Stomach (tissue), 9 donors: ENCODE results near the gene ACSL6. TPM values are rescaled to one million over a fixed set of nuclear protein-coding genes. Genes with fewer than 3 reads are reported as not detected.

Experiments
- DNase-seq, 2 donors: peaks; one replicate each; pipeline versions ENCODE4 v3.0.0 to v3.0.0-alpha.2; 2013 to 2019
- H3K27ac ChIP-seq, 5 donors: fragments of 200-600 bp in 4 of 5; sonication (generic) in 4 of 5; one replicate each; pipeline ENCODE4 v1.5.1; 2013 to 2019; ENCODE audit warnings: mild to moderate bottlenecking in 1 of 5, moderate library complexity in 1 of 5
- H3K27me3 ChIP-seq, 3 donors: fragments of 200-600 bp; sonication (generic); one replicate each; pipeline ENCODE4 v1.5.1; 2017 to 2019; ENCODE audit warnings: mixed run types in 1 of 3
- H3K36me3 ChIP-seq, 4 donors: fragments of 200-600 bp; sonication (generic); 1 replicate in 3 of 4; 2 replicates in 1 of 4; pipeline ENCODE4 v1.5.1; 2016 to 2019
- H3K4me1 ChIP-seq, 4 donors: fragments of 200-600 bp; sonication (generic); one replicate each; pipeline ENCODE4 v1.5.1; 2016 to 2019
- H3K4me3 ChIP-seq, 4 donors: fragments of 200-600 bp; sonication (generic) in 3 of 4; one replicate each; pipeline ENCODE4 v1.5.1; 2016 to 2019; ENCODE audit warnings: mild to moderate bottlenecking in 1 of 4
- H3K9me3 ChIP-seq, 4 donors: fragments of 200-600 bp; sonication (generic); one replicate each; pipeline ENCODE4 v1.5.1; 2016 to 2019
- CTCF ChIP-seq, 7 experiments: fragments of 450-650 bp in 4 of 7; fragments of 200-600 bp in 3 of 7; sonication (generic) in 3 of 7; IDR thresholded peaks; one replicate each; pipeline ENCODE4 v1.5.1; 2016 to 2019; ENCODE audit warnings: antibody characterized with exemption in 7 of 7, control low read depth in 2 of 7, mild to moderate bottlenecking in 1 of 7
- EP300 ChIP-seq: sonication (generic); formaldehyde crosslinking; IDR thresholded peaks from one replicate; pipeline ENCODE4 v1.6.1; 2017; ENCODE audit warnings: antibody characterized with exemption
- POLR2A ChIP-seq, 4 donors: fragments of 450-650 bp; IDR thresholded peaks; one replicate each; pipeline ENCODE4 v1.6.1; 2016; ENCODE audit warnings: antibody characterized with exemption in 4 of 4, control low read depth in 2 of 4, mild to moderate bottlenecking in 1 of 4, moderate library complexity in 1 of 4
- POLR2AphosphoS5 ChIP-seq, 3 donors: sonication (generic); formaldehyde crosslinking; IDR thresholded peaks; one replicate each; pipeline ENCODE4 v1.6.1; 2016; ENCODE audit warnings: antibody characterized with exemption in 3 of 3
- WGBS, 5 donors: extraction: QIAGEN DNeasy Blood & Tissue Kit in 3 of 5; methylation state at CpG; one replicate each; pipeline versions ENCODE4 v1.1.5 to v1.1.7; 2013 to 2018; 5-methylcytosine and 5-hydroxymethylcytosine counted together
- intact Hi-C: fragments of 100-400 bp; cut with DNase I; formaldehyde crosslinking; loops from one replicate; pipeline ENCODE4 v1.15.1; 2023; ENCODE audit warnings: low total_unique reads
- polyA plus RNA-seq, 3 donors: library from polyadenylated mRNA; stranded (reverse); fragments of 200-250 nt; gene quantifications; one replicate each; pipeline ENCODE4 v1.2.3, GENCODE V29; 2013
- total RNA-seq, 5 donors: library from RNA; depleted of rRNA; stranded (reverse); fragments of >200 nt; gene quantifications; one replicate each; pipeline versions ENCODE4 v1.1.0 to v1.2.3, GENCODE V29; 2014 to 2016
- donor health status: healthy with polysubstance abuse.
- donor health status: Bipolar disorder and iron deficiency.
- donor health status: healthy.

Gene ACSL6
- total and polyA plus RNA-seq, 8 donors: 0.19 to 7.2 (median 1.1) TPM; not detected in 2

- intact Hi-C loops: no loop called here
- Histone ChIP-seq H3K4me3 (no peak overlapping the region), H3K36me3 (no peaks in the 10 kb centered on the region), H3K27me3 (no peaks in the 10 kb centered on the region), H3K27ac (no peak overlapping the region), H3K4me1 (no peaks in the 10 kb centered on the region), H3K9me3 (no peaks in the 10 kb centered on the region)
- no peak for TF ChIP-seq EP300
- no peak for TF ChIP-seq POLR2A (IDR thresholded peaks at IDR 0.05)
- TF ChIP-seq POLR2AphosphoS5 (IDR thresholded peaks at IDR 0.05): no peak
- TF ChIP-seq CTCF (IDR thresholded peaks at IDR 0.05): no peak
- DNase-seq: no peak
- 48 to 66% (median 57%) methylated on average over 2 of the region's 2 CpGs for WGBS, 5 donors
Measured at GRCh38 chr5:132037353-132037752, 25.9 kb upstream of the ACSL6 start.

GRCh38 chr5:132033122-132033521 lies 21.7 kb upstream of the ACSL6 start:
- no peaks in the 10 kb centered on the region for H3K27me3 ChIP-seq
- H3K4me3 ChIP-seq: no peak overlapping the region
- no peak overlapping the region for H3K27ac ChIP-seq
- 61 to 78% (median 63%) methylated on average over 4 of the region's 4 CpGs for WGBS, 5 donors
- H3K4me1 ChIP-seq: no peaks in the 10 kb centered on the region
- H3K9me3 ChIP-seq: no peaks in the 10 kb centered on the region
- intact Hi-C loops: no loop called here
- H3K36me3 ChIP-seq: no peaks in the 10 kb centered on the region
- DNase-seq: no peak
- TF ChIP-seq CTCF (IDR thresholded peaks at IDR 0.05) (no peak), POLR2AphosphoS5 (IDR thresholded peaks at IDR 0.05) (no peak), POLR2A (IDR thresholded peaks at IDR 0.05) (no peak), EP300 (no peak)

GRCh38 chr5:132032196-132032595 lies 20.7 kb upstream of the ACSL6 start:
- intact Hi-C loops: no loop called here
- Histone ChIP-seq H3K27ac (no peak overlapping the region), H3K4me1 (no peaks in the 10 kb centered on the region)

GRCh38 chr5:132030610-132031009 lies 19.2 kb upstream of the ACSL6 start:
- WGBS, 5 donors: 81 to 100% (median 93%) methylated on average over 2 of the region's 2 CpGs
- Histone ChIP-seq H3K4me1 (no peaks in the 10 kb centered on the region), H3K27me3 (no peaks in the 10 kb centered on the region), H3K4me3 (no peak overlapping the region), H3K9me3 (no peaks in the 10 kb centered on the region), H3K27ac (no peak overlapping the region), H3K36me3 (no peaks in the 10 kb centered on the region)
- TF ChIP-seq CTCF (IDR thresholded peaks at IDR 0.05): no peak
- no peak for TF ChIP-seq POLR2A (IDR thresholded peaks at IDR 0.05)
- TF ChIP-seq EP300: no peak
- TF ChIP-seq POLR2AphosphoS5 (IDR thresholded peaks at IDR 0.05): no peak
- intact Hi-C loops: no loop called here
- no peak for DNase-seq

More at GRCh38 chr5:132032196-132032595, 20.7 kb upstream of the ACSL6 start:
- H3K36me3 ChIP-seq: no peaks in the 10 kb centered on the region
- TF ChIP-seq POLR2AphosphoS5 (IDR thresholded peaks at IDR 0.05) (no peak), CTCF (IDR thresholded peaks at IDR 0.05) (no peak), POLR2A (IDR thresholded peaks at IDR 0.05) (no peak), EP300 (no peak)
- no peak for DNase-seq
- no peak overlapping the region for H3K4me3 ChIP-seq
- no peaks in the 10 kb centered on the region for H3K9me3 ChIP-seq
- no peaks in the 10 kb centered on the region for H3K27me3 ChIP-seq
